PC-3 (cell line): ENCODE data around the gene TSPYL4. TPM values are rescaled to one million over a fixed set of nuclear protein-coding genes. Genes with fewer than 3 reads are reported as not detected.

ENCODE experiments used
- ATAC-seq: fragments of 200-7000 bp; cut with Tn5 transposase; 2 replicates; pipeline ENCODE4 v1.9.1; 2020; ENCODE audit warnings: mild to moderate bottlenecking, moderate library complexity
- Bru-seq: library from RNA; stranded (reverse); fragments of 400-500 nt; gene quantifications from one replicate; lab custom pipeline; 2021; lab: Mats Ljungman, UMichigan
- BruChase-seq, 2 experiments: library from RNA; stranded (reverse); fragments of 400-500 nt; gene quantifications; one replicate each; lab custom pipeline; 2021; lab: Mats Ljungman, UMichigan
- BruUV-seq: library from RNA; stranded (reverse); fragments of 400-500 nt; replicated peaks from 2 replicates; lab custom pipeline; 2021; lab: Mats Ljungman, UMichigan
- CTCF ChIA-PET: fragments of 300-600 bp; sonication (Branson Sonifier 250); formaldehyde crosslinking; loops from one replicate; lab custom pipeline; 2022; ENCODE audit warnings: antibody characterized with exemption; lab: Charles Lee
- POLR2A ChIA-PET: fragments of 300-600 bp; sonication (Branson Sonifier 250); formaldehyde crosslinking; loops from one replicate; lab custom pipeline; 2022; ENCODE audit warnings: antibody characterized with exemption; ENCODE audit not compliant: unreplicated experiment; lab: Charles Lee
- DNase-seq: peaks from one replicate; pipeline ENCODE4 v3.0.0-alpha.2; 2015
- H2AFZ ChIP-seq: fragments of 300-600 bp; sonication (generic); 2 replicates; pipeline ENCODE4 v1.6.0; 2016; ENCODE audit warnings: antibody characterized with exemption, low read length
- H3F3A ChIP-seq: fragments of 300-600 bp; sonication (generic); one replicate; pipeline ENCODE4 v1.6.0; 2017; ENCODE audit warnings: antibody characterized with exemption, low read length, control low read depth, mild to moderate bottlenecking; ENCODE audit not compliant: unreplicated experiment
- H3K27ac ChIP-seq: fragments of 300-600 bp; sonication (generic); 2 replicates; pipeline ENCODE4 v1.5.1; 2016; ENCODE audit warnings: mild to moderate bottlenecking, low read length
- H3K27me3 ChIP-seq: fragments of 300-600 bp; sonication (generic); 2 replicates; pipeline ENCODE4 v1.6.1; 2016; ENCODE audit warnings: low read length, mixed read lengths
- H3K36me3 ChIP-seq: fragments of 300-600 bp; sonication (generic); 2 replicates; pipeline ENCODE4 v1.6.1; 2016; ENCODE audit warnings: low read depth, mixed run types, low read length, mixed read lengths
- H3K4me1 ChIP-seq: fragments of 300-600 bp; sonication (generic); 2 replicates; pipeline ENCODE4 v1.5.1; 2016; ENCODE audit warnings: low read length; ENCODE audit not compliant: insufficient read depth
- H3K4me2 ChIP-seq: fragments of 300-600 bp; sonication (generic); 2 replicates; pipeline ENCODE4 v1.6.0; 2016; ENCODE audit warnings: low read length
- H3K4me3 ChIP-seq: fragments of 300-600 bp; sonication (generic); 2 replicates; pipeline ENCODE4 v1.5.1; 2016; ENCODE audit warnings: mild to moderate bottlenecking, low read length, mixed read lengths
- H3K79me2 ChIP-seq: fragments of 300-600 bp; sonication (generic); 2 replicates; pipeline ENCODE4 v1.6.1; 2017; ENCODE audit warnings: low read length, mixed read lengths
- H3K9ac ChIP-seq: fragments of 300-600 bp; sonication (generic); 2 replicates; pipeline ENCODE4 v1.6.0; 2016; ENCODE audit warnings: mild to moderate bottlenecking, low read length
- H3K9me2 ChIP-seq: fragments of 300-600 bp; sonication (generic); replicated peaks from 2 replicates; pipeline ENCODE4 v1.6.1; 2016; ENCODE audit warnings: mixed run types, low read length, mixed read lengths
- H3K9me3 ChIP-seq: fragments of 300-600 bp; sonication (generic); 2 replicates; pipeline ENCODE4 v1.6.1; 2016; ENCODE audit warnings: low read length, mixed read lengths
- H4K20me1 ChIP-seq: fragments of 300-600 bp; sonication (generic); 2 replicates; pipeline ENCODE4 v1.6.1; 2016; ENCODE audit warnings: low read length, mixed read lengths
- EZH2 ChIP-seq: fragments of 300-600 bp; sonication (generic); IDR thresholded peaks from one replicate; pipeline ENCODE4 v1.6.1; 2017; ENCODE audit warnings: antibody characterized with exemption, mild to moderate bottlenecking, low read length; ENCODE audit not compliant: unreplicated experiment
- EZH2phosphoT487 ChIP-seq: fragments of 300-600 bp; sonication (generic); IDR thresholded peaks from 2 replicates; pipeline ENCODE4 v1.6.1; 2018; ENCODE audit warnings: mild to moderate bottlenecking, antibody characterized with exemption, low read length, borderline replicate concordance
- intact Hi-C: fragments of 100-400 bp; cut with micrococcal nuclease; formaldehyde crosslinking; loops from 2 replicates; pipeline ENCODE4 v1.9.0; 2023
- long read RNA-seq: library from polyadenylated mRNA; unstranded; transcript quantifications from one replicate; pipeline ENCODE4 v2.0.0, GENCODE V29; 2021; ENCODE audit not compliant: unreplicated experiment
- total RNA-seq: library from RNA; depleted of rRNA; stranded (reverse); fragments of >200 nt; gene quantifications from 2 replicates; pipeline ENCODE4 v1.2.3, GENCODE V29; 2014; rRNA removed
- TF ChIP-seq, protein P1 (sequence below): fragments of 300-600 bp; sonication (generic); conservative IDR thresholded peaks from 2 replicates; pipeline ENCODE4 v1.5.1; 2017; ENCODE audit warnings: antibody characterized with exemption, low read depth, mild to moderate bottlenecking, low read length

The TSPYL4 gene
- total RNA-seq = 8.0 and 10.1 TPM in 2 replicates
- percentile 87 among the genes with signal in this experiment for Bru-seq, nascent RNA
- BruChase-seq, experiment 1, labeled RNA remaining after a 6-hour chase = percentile 97 among the genes with signal in this experiment
- BruChase-seq, experiment 2, labeled RNA remaining after a 2-hour chase = percentile 95 among the genes with signal in this experiment
- long read RNA-seq, full-length matches to known transcripts = 3 of 7 reads
- long read RNA-seq, partial matches to known transcripts = 0 of 7 reads
- long read RNA-seq, other reads (novel, unspliced or antisense) = 4 of 7 reads

DNA sequence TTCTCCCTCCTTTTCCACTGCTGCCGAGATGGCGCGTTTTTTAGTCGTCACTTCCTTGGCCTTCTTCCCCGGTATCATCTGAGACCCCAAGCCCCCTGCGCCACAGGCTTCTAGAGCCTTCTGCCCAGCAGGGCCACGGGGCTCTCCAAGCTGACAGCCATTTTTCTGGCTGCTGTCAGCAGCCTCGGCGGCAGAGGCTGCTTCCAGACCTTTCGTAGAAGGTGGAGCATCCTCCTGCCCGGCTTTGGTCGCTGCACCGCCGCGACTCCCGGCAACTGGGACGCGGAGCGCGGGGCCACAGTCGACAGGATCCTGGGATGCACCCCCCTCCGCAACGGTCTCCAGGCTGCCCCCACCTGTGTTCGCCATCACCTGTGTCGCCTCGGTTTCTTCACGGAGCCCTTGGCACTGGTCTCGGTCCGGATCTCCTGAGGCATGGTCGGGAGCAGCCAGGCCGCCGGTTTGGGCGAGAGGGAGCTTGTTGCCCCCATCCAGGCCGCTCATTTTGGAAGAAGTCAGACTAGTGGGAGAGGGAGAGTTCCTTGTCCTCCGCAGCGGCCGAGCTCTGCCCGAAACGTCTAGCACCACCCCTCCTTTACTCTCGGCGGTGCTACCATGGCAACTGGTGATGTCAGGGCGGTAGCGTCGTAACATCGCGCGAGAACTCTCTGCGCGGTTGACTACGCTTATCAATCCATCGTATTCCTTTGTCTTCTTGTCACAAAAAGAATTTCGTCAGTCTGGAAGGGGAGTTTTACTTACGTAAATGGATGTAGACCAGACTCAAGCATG lies at the start of gene TSPYL4:
Gene TSPYL4 (minus strand): TSS at position 571 of the 792 bp plus-strand sequence. CDS start 67 bp downstream, at position 504.
- no peaks in the 10 kb centered on the region for H3F3A ChIP-seq
- peak within 1 kb of the TSS; percentile 35 for H3K27ac ChIP-seq
- peaks cover 28% of the 10 kb centered on the region for H3K4me1 ChIP-seq
- no peaks in the 10 kb centered on the region for H3K9me2 ChIP-seq
- POLR2A ChIA-PET = interaction anchor here (0.5 kb wide), 1 partner anchor 515 kb away, joined by 3 read pairs; no protein-coding TSS in a partner anchor
- H2AFZ ChIP-seq = peak within 1 kb of the TSS; percentile 93
- H3K4me3 ChIP-seq = peak within 1 kb of the TSS; percentile 97
- CTCF ChIA-PET = no interaction called here
- TSS peak; percentile 53 for BruUV-seq
- peak within 1 kb of the TSS; percentile 86 for H3K4me2 ChIP-seq
- intact Hi-C loops = no loop called here
- DNase-seq = peak; percentile 92
- no peaks in the 10 kb centered on the region for H3K9me3 ChIP-seq
- peak within 1 kb of the TSS; percentile 93 for H3K9ac ChIP-seq
- 0 out of 2 replicates have a peak, but pooled peaks cover 4% of the 10 kb centered on the region for H4K20me1 ChIP-seq
- peaks cover 48% of the 10 kb centered on the region for H3K79me2 ChIP-seq
- peak; percentile 97 for ATAC-seq
- no peaks in the 10 kb centered on the region for H3K36me3 ChIP-seq
- TF ChIP-seq EZH2 = no peak
- TF ChIP-seq EZH2phosphoT487 = no peak
- TF ChIP-seq, protein P1, sequence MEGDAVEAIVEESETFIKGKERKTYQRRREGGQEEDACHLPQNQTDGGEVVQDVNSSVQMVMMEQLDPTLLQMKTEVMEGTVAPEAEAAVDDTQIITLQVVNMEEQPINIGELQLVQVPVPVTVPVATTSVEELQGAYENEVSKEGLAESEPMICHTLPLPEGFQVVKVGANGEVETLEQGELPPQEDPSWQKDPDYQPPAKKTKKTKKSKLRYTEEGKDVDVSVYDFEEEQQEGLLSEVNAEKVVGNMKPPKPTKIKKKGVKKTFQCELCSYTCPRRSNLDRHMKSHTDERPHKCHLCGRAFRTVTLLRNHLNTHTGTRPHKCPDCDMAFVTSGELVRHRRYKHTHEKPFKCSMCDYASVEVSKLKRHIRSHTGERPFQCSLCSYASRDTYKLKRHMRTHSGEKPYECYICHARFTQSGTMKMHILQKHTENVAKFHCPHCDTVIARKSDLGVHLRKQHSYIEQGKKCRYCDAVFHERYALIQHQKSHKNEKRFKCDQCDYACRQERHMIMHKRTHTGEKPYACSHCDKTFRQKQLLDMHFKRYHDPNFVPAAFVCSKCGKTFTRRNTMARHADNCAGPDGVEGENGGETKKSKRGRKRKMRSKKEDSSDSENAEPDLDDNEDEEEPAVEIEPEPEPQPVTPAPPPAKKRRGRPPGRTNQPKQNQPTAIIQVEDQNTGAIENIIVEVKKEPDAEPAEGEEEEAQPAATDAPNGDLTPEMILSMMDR = no peak
- H3K27me3 ChIP-seq = no peaks in the 10 kb centered on the region

GRCh38 chr6:116301104-116301503 lies 47.2 kb upstream of the TSPYL4 start:
- Histone ChIP-seq H3K9me3 (no peaks in the 10 kb centered on the region), H3K79me2 (no peaks in the 10 kb centered on the region), H3K4me3 (no peak overlapping the region), H2AFZ (no peak overlapping the region), H3K9ac (no peak overlapping the region), H3K4me1 (no peaks in the 10 kb centered on the region), H4K20me1 (no peaks in the 10 kb centered on the region), H3K9me2 (no peaks in the 10 kb centered on the region), H3F3A (no peaks in the 10 kb centered on the region), H3K4me2 (no peak overlapping the region), H3K27ac (no peak overlapping the region), H3K36me3 (no peaks in the 10 kb centered on the region), H3K27me3 (no peaks in the 10 kb centered on the region)
- ChIA-PET POLR2A (no interaction called here), CTCF (no interaction called here)
- ATAC-seq (no peak), DNase-seq (no peak)
- no peak for TF ChIP-seq EZH2phosphoT487
- TF ChIP-seq EZH2 = no peak
- TF ChIP-seq, protein P1 = no peak
- BruUV-seq = no TSS peak
- intact Hi-C loops = no loop called here
